Stomach (tissue), 9 donors: Measurements from ENCODE around the gene THSD7B. TPM values are rescaled to one million over a fixed set of nuclear protein-coding genes. Genes with fewer than 3 reads are reported as not detected.
"Not testable (repeated sequence)": the region's sequence is repeated elsewhere in the genome, so short reads cannot be mapped to it uniquely, and the experiment has no call there.

Source experiments
- DNase-seq, 2 donors: peaks; one replicate each; pipeline versions ENCODE4 v3.0.0 to v3.0.0-alpha.2; 2013 to 2019
- H3K27ac ChIP-seq, 5 donors: fragments of 200-600 bp in 4 of 5; sonication (generic) in 4 of 5; one replicate each; pipeline ENCODE4 v1.5.1; 2013 to 2019; ENCODE audit warnings: mild to moderate bottlenecking in 1 of 5, moderate library complexity in 1 of 5
- H3K27me3 ChIP-seq, 3 donors: fragments of 200-600 bp; sonication (generic); one replicate each; pipeline ENCODE4 v1.5.1; 2017 to 2019; ENCODE audit warnings: mixed run types in 1 of 3
- H3K36me3 ChIP-seq, 4 donors: fragments of 200-600 bp; sonication (generic); 1 replicate in 3 of 4; 2 replicates in 1 of 4; pipeline ENCODE4 v1.5.1; 2016 to 2019
- H3K4me1 ChIP-seq, 4 donors: fragments of 200-600 bp; sonication (generic); one replicate each; pipeline ENCODE4 v1.5.1; 2016 to 2019
- H3K4me3 ChIP-seq, 4 donors: fragments of 200-600 bp; sonication (generic) in 3 of 4; one replicate each; pipeline ENCODE4 v1.5.1; 2016 to 2019; ENCODE audit warnings: mild to moderate bottlenecking in 1 of 4
- H3K9me3 ChIP-seq, 4 donors: fragments of 200-600 bp; sonication (generic); one replicate each; pipeline ENCODE4 v1.5.1; 2016 to 2019
- EP300 ChIP-seq: sonication (generic); formaldehyde crosslinking; IDR thresholded peaks from one replicate; pipeline ENCODE4 v1.6.1; 2017; ENCODE audit warnings: antibody characterized with exemption
- POLR2A ChIP-seq, 4 donors: fragments of 450-650 bp; IDR thresholded peaks; one replicate each; pipeline ENCODE4 v1.6.1; 2016; ENCODE audit warnings: antibody characterized with exemption in 4 of 4, control low read depth in 2 of 4, mild to moderate bottlenecking in 1 of 4, moderate library complexity in 1 of 4
- POLR2AphosphoS5 ChIP-seq, 3 donors: sonication (generic); formaldehyde crosslinking; IDR thresholded peaks; one replicate each; pipeline ENCODE4 v1.6.1; 2016; ENCODE audit warnings: antibody characterized with exemption in 3 of 3
- WGBS, 5 donors: extraction: QIAGEN DNeasy Blood & Tissue Kit in 3 of 5; methylation state at CpG; one replicate each; pipeline versions ENCODE4 v1.1.5 to v1.1.7; 2013 to 2018; 5-methylcytosine and 5-hydroxymethylcytosine counted together
- intact Hi-C: fragments of 100-400 bp; cut with DNase I; formaldehyde crosslinking; loops from one replicate; pipeline ENCODE4 v1.15.1; 2023; ENCODE audit warnings: low total_unique reads
- polyA plus RNA-seq, 3 donors: library from polyadenylated mRNA; stranded (reverse); fragments of 200-250 nt; gene quantifications; one replicate each; pipeline ENCODE4 v1.2.3, GENCODE V29; 2013
- total RNA-seq, 5 donors: library from RNA; depleted of rRNA; stranded (reverse); fragments of >200 nt; gene quantifications; one replicate each; pipeline versions ENCODE4 v1.1.0 to v1.2.3, GENCODE V29; 2014 to 2016
- TF ChIP-seq, protein P1 (sequence below), 7 experiments: fragments of 450-650 bp in 4 of 7; fragments of 200-600 bp in 3 of 7; sonication (generic) in 3 of 7; IDR thresholded peaks; one replicate each; pipeline ENCODE4 v1.5.1; 2016 to 2019; ENCODE audit warnings: antibody characterized with exemption in 7 of 7, control low read depth in 2 of 7, mild to moderate bottlenecking in 1 of 7
- donor health status: healthy with polysubstance abuse.
- donor health status: Bipolar disorder and iron deficiency.
- donor health status: healthy.

THSD7B gene
- total and polyA plus RNA-seq, 8 donors = 0.05 to 4.4 TPM; not detected in 6

DNA sequence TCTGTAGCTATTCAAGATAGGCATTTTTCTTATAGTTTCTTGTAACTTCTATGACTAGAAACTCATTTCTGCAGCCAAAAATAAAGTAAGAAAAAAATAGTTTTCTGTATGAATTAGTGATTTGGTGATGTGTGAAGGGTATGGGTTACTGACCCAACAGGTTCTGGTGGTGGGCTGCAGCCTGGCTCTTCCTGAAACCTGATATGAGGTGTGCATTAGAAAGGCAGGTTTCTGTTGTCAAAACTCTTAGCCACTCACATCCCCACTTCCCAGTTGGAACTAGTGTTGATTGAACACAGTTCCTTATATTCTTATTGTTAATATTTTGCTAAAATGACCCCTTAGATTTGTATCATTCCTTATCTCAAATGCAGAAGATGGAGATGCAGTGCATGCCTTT, 330.8 kb downstream of the THSD7B start:
- no peak for DNase-seq
- Histone ChIP-seq H3K4me1 (no peaks in the 10 kb centered on the region), H3K4me3 (no peak overlapping the region), H3K36me3 (no peaks in the 10 kb centered on the region), H3K27ac (no peak overlapping the region), H3K9me3 (peaks cover 0 to 4% (median 0%) of the 10 kb centered on the region in 4 donors), H3K27me3 (no peaks in the 10 kb centered on the region)
- intact Hi-C loops = no loop called here
- TF ChIP-seq POLR2A (IDR thresholded peaks at IDR 0.05) (no peak), POLR2AphosphoS5 (IDR thresholded peaks at IDR 0.05) (no peak), EP300 (no peak)
- TF ChIP-seq, protein P1, sequence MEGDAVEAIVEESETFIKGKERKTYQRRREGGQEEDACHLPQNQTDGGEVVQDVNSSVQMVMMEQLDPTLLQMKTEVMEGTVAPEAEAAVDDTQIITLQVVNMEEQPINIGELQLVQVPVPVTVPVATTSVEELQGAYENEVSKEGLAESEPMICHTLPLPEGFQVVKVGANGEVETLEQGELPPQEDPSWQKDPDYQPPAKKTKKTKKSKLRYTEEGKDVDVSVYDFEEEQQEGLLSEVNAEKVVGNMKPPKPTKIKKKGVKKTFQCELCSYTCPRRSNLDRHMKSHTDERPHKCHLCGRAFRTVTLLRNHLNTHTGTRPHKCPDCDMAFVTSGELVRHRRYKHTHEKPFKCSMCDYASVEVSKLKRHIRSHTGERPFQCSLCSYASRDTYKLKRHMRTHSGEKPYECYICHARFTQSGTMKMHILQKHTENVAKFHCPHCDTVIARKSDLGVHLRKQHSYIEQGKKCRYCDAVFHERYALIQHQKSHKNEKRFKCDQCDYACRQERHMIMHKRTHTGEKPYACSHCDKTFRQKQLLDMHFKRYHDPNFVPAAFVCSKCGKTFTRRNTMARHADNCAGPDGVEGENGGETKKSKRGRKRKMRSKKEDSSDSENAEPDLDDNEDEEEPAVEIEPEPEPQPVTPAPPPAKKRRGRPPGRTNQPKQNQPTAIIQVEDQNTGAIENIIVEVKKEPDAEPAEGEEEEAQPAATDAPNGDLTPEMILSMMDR (IDR thresholded peaks at IDR 0.05) = no peak

DNA sequence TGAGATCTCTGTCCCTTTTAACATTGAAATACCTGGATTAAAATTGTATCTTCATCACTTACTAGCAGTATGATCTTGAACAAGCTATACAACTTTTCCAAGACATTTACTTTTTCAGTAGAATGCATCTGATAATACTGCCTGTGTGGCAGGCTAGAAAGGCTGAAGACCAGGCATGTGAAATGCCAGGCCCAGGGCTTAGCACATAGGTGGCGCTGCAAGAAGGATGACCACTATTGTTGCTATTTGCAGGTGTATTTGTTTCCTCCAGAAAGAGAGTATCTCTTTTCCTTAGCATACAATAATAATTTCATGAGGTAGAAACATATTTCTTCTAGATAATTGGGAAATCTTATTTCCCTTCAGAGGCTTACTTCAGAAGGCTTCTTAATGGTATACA, 331.3 kb downstream of the THSD7B start:
- no peak for DNase-seq
- H3K36me3 ChIP-seq = no peaks in the 10 kb centered on the region
- peaks cover 0 to 9% (median 1%) of the 10 kb centered on the region in 4 donors for H3K9me3 ChIP-seq
- H3K4me3 ChIP-seq = no peak overlapping the region
- intact Hi-C loops = no loop called here
- H3K27me3 ChIP-seq = no peaks in the 10 kb centered on the region
- TF ChIP-seq EP300 = no peak
- no peak for TF ChIP-seq POLR2AphosphoS5 (IDR thresholded peaks at IDR 0.05)
- TF ChIP-seq POLR2A (IDR thresholded peaks at IDR 0.05) = no peak
- TF ChIP-seq, protein P1 (IDR thresholded peaks at IDR 0.05) = no peak
- H3K27ac ChIP-seq = no peak overlapping the region
- H3K4me1 ChIP-seq = no peaks in the 10 kb centered on the region
- 18 to 65% (median 56%) methylated on average over 1 of the region's 1 CpG for WGBS, 5 donors

DNA sequence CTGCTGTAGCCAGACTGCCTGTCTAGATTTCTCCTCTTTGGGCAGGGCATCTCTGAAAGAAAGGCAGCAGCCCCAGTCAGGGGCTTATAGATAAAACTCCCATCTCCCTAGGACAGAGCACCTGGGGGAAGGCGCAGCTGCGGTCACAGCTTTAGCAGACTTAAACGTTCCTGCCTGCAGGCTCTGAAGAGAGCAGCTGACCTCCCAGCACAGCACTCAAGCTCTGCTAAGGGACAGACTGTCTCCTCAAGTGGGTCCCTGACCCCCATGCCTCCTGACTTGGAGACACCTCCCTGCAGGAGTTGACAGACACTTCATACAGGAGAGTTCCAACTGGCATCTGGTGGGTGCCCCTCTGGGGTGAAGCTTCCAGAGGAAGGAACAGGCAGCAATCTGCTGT, 336.5 kb downstream of the THSD7B start:
- H3K27me3 ChIP-seq, H3K4me1 ChIP-seq, intact Hi-C loops, H3K4me3 ChIP-seq, DNase-seq, H3K27ac ChIP-seq, H3K36me3 ChIP-seq: not testable (repeated sequence)
- WGBS, 5 donors = 68 to 92% (median 78%) methylated on average over 3 of the region's 3 CpGs; no CpG with 5 or more reads in 1 of the 5 donors
- H3K9me3 ChIP-seq = peaks cover 0 to 13% (median 6%) of the 10 kb centered on the region in 4 donors

DNA sequence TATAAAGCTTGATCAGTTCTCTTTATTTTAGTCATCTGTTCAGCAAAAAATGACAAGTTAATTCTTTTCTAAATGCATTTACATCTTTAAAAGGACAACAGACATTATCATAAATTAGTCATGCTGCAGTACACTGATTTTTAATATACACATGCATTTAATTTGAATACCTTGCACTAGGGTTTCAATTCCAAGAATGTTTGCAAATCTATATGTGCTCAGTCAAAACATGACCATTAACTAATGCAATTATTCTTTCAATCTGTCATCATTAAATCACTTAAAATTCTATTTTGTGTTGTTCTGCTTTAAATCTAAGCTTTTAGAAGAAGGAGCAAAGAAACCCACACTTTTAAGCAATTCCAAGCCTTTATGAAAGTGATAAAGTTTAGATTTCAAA, 342.6 kb downstream of the THSD7B start:
- Histone ChIP-seq H3K9me3 (peaks cover 0 to 7% (median under 1%) of the 10 kb centered on the region in 4 donors), H3K4me3 (no peak overlapping the region), H3K4me1 (no peaks in the 10 kb centered on the region), H3K36me3 (no peaks in the 10 kb centered on the region), H3K27ac (no peak overlapping the region), H3K27me3 (no peaks in the 10 kb centered on the region)
- no peak for DNase-seq
- TF ChIP-seq POLR2AphosphoS5 (IDR thresholded peaks at IDR 0.05) = no peak
- TF ChIP-seq, protein P1 (IDR thresholded peaks at IDR 0.05) = no peak
- no peak for TF ChIP-seq EP300
- TF ChIP-seq POLR2A (IDR thresholded peaks at IDR 0.05) = no peak
- intact Hi-C loops = no loop called here

DNA sequence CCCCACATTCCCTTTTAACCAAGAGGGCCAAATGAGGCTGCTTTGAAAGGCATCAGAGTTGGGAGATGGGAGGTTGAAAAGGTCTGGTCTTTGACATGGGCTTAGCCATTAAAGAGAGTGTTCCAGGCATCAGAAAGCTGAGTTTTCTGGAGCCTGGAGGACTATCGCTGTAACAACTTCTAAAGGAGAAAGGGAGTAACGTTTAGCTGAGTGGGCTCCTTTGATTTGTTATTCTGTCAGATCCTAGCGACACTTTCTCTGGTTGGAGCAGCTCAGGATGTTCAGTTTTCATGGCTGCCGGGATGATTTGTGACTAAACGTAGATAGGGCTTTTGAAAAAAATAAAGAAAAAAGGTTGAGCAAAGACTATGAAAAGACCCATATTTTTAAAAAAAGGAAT, 346.6 kb downstream of the THSD7B start:
- no peaks in the 10 kb centered on the region for H3K27me3 ChIP-seq
- H3K9me3 ChIP-seq = peaks cover 0 to 8% (median 0%) of the 10 kb centered on the region in 4 donors
- no peaks in the 10 kb centered on the region for H3K36me3 ChIP-seq
- H3K4me1 ChIP-seq = no peaks in the 10 kb centered on the region
- WGBS, 5 donors = 68 to 77% (median 69%) methylated on average over 5 of the region's 5 CpGs
- intact Hi-C loops = no loop called here
- TF ChIP-seq POLR2A (IDR thresholded peaks at IDR 0.05) (no peak), POLR2AphosphoS5 (IDR thresholded peaks at IDR 0.05) (no peak), EP300 (no peak)
- TF ChIP-seq, protein P1 (IDR thresholded peaks at IDR 0.05) = no peak
- DNase-seq = no peak
- H3K27ac ChIP-seq = no peak overlapping the region
- H3K4me3 ChIP-seq = no peak overlapping the region
